ENCODE results near the gene RNF213. TPM values are rescaled to one million over a fixed set of nuclear protein-coding genes. Genes with fewer than 3 reads are reported as not detected.

Gene RNF213
- total and polyA plus RNA-seq, 2 of the 8 experiments (the other 6 are each of a cell fraction or from before 2014, with no cell fraction given): 33.8 to 62.8 TPM

GRCh38 chr17:80337195-80337895 lies 76.7 kb downstream of the RNF213 start:
- H3K79me2 ChIP-seq (ENCODE audit: control insufficient read depth in 1 of 2, insufficient read depth in 2 of 2, low read length in 2 of 2): no peaks in the 10 kb centered on the region
- ChIA-PET CTCF (ENCODE audit: partially characterized antibody) (no interaction called here), POLR2A (ENCODE audit: partially characterized antibody) (no interaction called here)
- no peaks in the 10 kb centered on the region for H3K23me2 ChIP-seq (ENCODE audit: low read depth, low read length)
- peaks cover 17 to 59% (median 48%) of the 10 kb centered on the region in 4 experiments; a peak in 7 of 8 replicates for H3K36me3 ChIP-seq (ENCODE audit: control insufficient read depth in 2 of 4, insufficient read depth in 4 of 4, low read length in 3 of 4)
- no peak overlapping the region for H3K23ac ChIP-seq (ENCODE audit: insufficient read length)
- no peak overlapping the region for H3K4me2 ChIP-seq (ENCODE audit: insufficient read depth in 1 of 2, low read depth in 2 of 2, low read length in 2 of 2)
- H2AFZ ChIP-seq (ENCODE audit: low read length): no peak overlapping the region
- H2AK5ac ChIP-seq (ENCODE audit: low read depth, low read length): no peak overlapping the region
- no peaks in the 10 kb centered on the region for H3K27me3 ChIP-seq (replicated peaks in 1 of 4; ENCODE audit: control insufficient read depth in 3 of 4, extremely low read depth in 1 of 4, insufficient read depth in 3 of 4, low read length in 3 of 4)
- H3K14ac ChIP-seq (ENCODE audit: insufficient read length): no peak overlapping the region
- H2BK5ac ChIP-seq (ENCODE audit: low read depth, low read length): no peak overlapping the region
- no peak overlapping the region for H4K5ac ChIP-seq (ENCODE audit: insufficient read length, low read depth, low read length)
- H3K4me3 ChIP-seq (ENCODE audit: extremely low read depth in 1 of 4, insufficient read depth in 2 of 4, low read depth in 3 of 4, low read length in 4 of 4): no peak overlapping the region
- no peak overlapping the region for H2BK20ac ChIP-seq (ENCODE audit: low read length)
- no peak overlapping the region for H2BK12ac ChIP-seq (ENCODE audit: low read depth, low read length)
- H3K18ac ChIP-seq (ENCODE audit: extremely low read depth, low read length): no peak overlapping the region
- no peak overlapping the region for H3K4ac ChIP-seq (replicated peaks; ENCODE audit: insufficient read length, low read depth, low read length)
- no peak overlapping the region for H2BK15ac ChIP-seq (ENCODE audit: low read length)
- H3K9me3 ChIP-seq (ENCODE audit: insufficient read depth in 2 of 2, low read depth in 1 of 2, low read length in 1 of 2): no peaks in the 10 kb centered on the region
- peaks cover 3% of the 10 kb centered on the region; the same call in 1 of the 2 replicates for H3K79me1 ChIP-seq (ENCODE audit: low read depth, low read length)
- no peak for TF ChIP-seq CHD2 (IDR thresholded peaks at IDR 0.05; ENCODE audit: low read length)
- H3K9ac ChIP-seq (replicated peaks in 1 of 4; ENCODE audit: extremely low read depth in 1 of 4, low read depth in 3 of 4, low read length in 3 of 4): no peak overlapping the region
- no peak overlapping the region for H4K8ac ChIP-seq (ENCODE audit: extremely low read depth, insufficient read depth, low read length)
- 94% methylated on average over 27 of the region's 27 CpGs; no CpG with 5 or more reads in 1 of the 2 experiments for WGBS, 2 experiments (ENCODE audit: extremely low coverage in 1 of 2, insufficient coverage in 1 of 2, insufficient read length in 1 of 2, insufficient replicate concordance in 2 of 2, low coverage in 1 of 2, low lambda C conversion rate in 2 of 2, missing lambda C conversion rate in 1 of 2)
- FAIRE-seq (no peak), DNase-seq (ENCODE audit: low read depth in 1 of 2, low spot score in 2 of 2) (no peak)
- peaks cover 0 to 4% of the 10 kb centered on the region in 2 experiments for H4K20me1 ChIP-seq (replicated peaks in 1 of 2; ENCODE audit: control insufficient read depth in 1 of 2, insufficient read depth in 2 of 2, low read length in 2 of 2)
- no peak overlapping the region for H4K91ac ChIP-seq (replicated peaks; ENCODE audit: insufficient read length, low read length)
- no peaks in the 10 kb centered on the region for H3K4me1 ChIP-seq (replicated peaks in 1 of 4; ENCODE audit: control insufficient read depth in 3 of 4, insufficient read depth in 4 of 4, low read length in 3 of 4)
- H3K56ac ChIP-seq (replicated peaks; ENCODE audit: insufficient read length, low read depth, low read length): no peak overlapping the region
- no peak overlapping the region for H2BK120ac ChIP-seq (replicated peaks; ENCODE audit: low read depth, low read length)
- H3K27ac ChIP-seq (ENCODE audit: low read depth, low read length): no peak overlapping the region

Measured in H1 (cell line).